ENCODE results near the gene CTNND1. TPM values are rescaled to one million over a fixed set of nuclear protein-coding genes. Genes with fewer than 3 reads are reported as not detected.

CTNND1 gene
- total and polyA plus RNA-seq, 2 of the 4 experiments (the other 2 are of a cell fraction): 88.5 to 229 TPM

GRCh38 chr11:57776577-57777210 is 15.1 kb downstream of the CTNND1 start:
- peaks cover 4% of the 10 kb centered on the region for H3K36me3 ChIP-seq (ENCODE audit: control insufficient read depth, insufficient read depth, low read length)
- dilution Hi-C loops (cut with HindIII; ENCODE audit: low sequenced_read_pairs, unreplicated experiment) (no loop called here), intact Hi-C loops (cut with micrococcal nuclease) (loop anchor here (1.0 to 2.0 kb wide), 2 partner anchors 7 to 14 kb away; no protein-coding TSS in a partner anchor), in situ Hi-C loops (cut with MboI; ENCODE audit: low sequenced_read_pairs) (no loop called here)
- H2BK15ac ChIP-seq (ENCODE audit: low read depth, low read length): no peak overlapping the region
- H3K14ac ChIP-seq (replicated peaks; ENCODE audit: low read depth, low read length): peak overlapping the region; percentile 75; the same call in 1 of the 2 replicates
- TF ChIP-seq MXI1 (IDR thresholded peaks at IDR 0.05; ENCODE audit: borderline replicate concordance, low read depth, low read length) (no peak), BHLHE40 (IDR thresholded peaks at IDR 0.05; ENCODE audit: low read depth, low read length) (no peak), MAFK (IDR thresholded peaks at IDR 0.05; ENCODE audit: low read depth, low read length) (no peak), POLR2A (IDR thresholded peaks at IDR 0.05; ENCODE audit: low read depth, low read length) (no peak), RAD21 (IDR thresholded peaks at IDR 0.05; ENCODE audit: low read length) (no peak), CHD1 (IDR thresholded peaks at IDR 0.05; ENCODE audit: low read depth, low read length) (no peak), SMC3 (IDR thresholded peaks at IDR 0.05; ENCODE audit: low read depth, low read length) (no peak)
- TF ChIP-seq, protein P1, sequence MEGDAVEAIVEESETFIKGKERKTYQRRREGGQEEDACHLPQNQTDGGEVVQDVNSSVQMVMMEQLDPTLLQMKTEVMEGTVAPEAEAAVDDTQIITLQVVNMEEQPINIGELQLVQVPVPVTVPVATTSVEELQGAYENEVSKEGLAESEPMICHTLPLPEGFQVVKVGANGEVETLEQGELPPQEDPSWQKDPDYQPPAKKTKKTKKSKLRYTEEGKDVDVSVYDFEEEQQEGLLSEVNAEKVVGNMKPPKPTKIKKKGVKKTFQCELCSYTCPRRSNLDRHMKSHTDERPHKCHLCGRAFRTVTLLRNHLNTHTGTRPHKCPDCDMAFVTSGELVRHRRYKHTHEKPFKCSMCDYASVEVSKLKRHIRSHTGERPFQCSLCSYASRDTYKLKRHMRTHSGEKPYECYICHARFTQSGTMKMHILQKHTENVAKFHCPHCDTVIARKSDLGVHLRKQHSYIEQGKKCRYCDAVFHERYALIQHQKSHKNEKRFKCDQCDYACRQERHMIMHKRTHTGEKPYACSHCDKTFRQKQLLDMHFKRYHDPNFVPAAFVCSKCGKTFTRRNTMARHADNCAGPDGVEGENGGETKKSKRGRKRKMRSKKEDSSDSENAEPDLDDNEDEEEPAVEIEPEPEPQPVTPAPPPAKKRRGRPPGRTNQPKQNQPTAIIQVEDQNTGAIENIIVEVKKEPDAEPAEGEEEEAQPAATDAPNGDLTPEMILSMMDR (conservative IDR thresholded peaks at IDR 0.05; ENCODE audit: low read depth, low read length): no peak
- TF ChIP-seq, protein P2, sequence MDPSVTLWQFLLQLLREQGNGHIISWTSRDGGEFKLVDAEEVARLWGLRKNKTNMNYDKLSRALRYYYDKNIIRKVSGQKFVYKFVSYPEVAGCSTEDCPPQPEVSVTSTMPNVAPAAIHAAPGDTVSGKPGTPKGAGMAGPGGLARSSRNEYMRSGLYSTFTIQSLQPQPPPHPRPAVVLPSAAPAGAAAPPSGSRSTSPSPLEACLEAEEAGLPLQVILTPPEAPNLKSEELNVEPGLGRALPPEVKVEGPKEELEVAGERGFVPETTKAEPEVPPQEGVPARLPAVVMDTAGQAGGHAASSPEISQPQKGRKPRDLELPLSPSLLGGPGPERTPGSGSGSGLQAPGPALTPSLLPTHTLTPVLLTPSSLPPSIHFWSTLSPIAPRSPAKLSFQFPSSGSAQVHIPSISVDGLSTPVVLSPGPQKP (IDR thresholded peaks at IDR 0.05; ENCODE audit: borderline replicate concordance, low read depth, low read length): no peak
- TF ChIP-seq, protein P3, sequence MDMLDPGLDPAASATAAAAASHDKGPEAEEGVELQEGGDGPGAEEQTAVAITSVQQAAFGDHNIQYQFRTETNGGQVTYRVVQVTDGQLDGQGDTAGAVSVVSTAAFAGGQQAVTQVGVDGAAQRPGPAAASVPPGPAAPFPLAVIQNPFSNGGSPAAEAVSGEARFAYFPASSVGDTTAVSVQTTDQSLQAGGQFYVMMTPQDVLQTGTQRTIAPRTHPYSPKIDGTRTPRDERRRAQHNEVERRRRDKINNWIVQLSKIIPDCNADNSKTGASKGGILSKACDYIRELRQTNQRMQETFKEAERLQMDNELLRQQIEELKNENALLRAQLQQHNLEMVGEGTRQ (IDR thresholded peaks at IDR 0.05; ENCODE audit: low read depth, low read length): no peak
- H3K4me1 ChIP-seq (ENCODE audit: control insufficient read depth, insufficient read depth, low read length): peaks cover 37% of the 10 kb centered on the region
- POLR2A ChIA-PET (ENCODE audit: unreplicated experiment): no interaction called here
- no CpG with 5 or more reads among the region's 2 CpGs for WGBS, 2 experiments (ENCODE audit: extremely low coverage in 2 of 2, insufficient read length in 1 of 2)
- no peak overlapping the region for H4K91ac ChIP-seq (ENCODE audit: insufficient read depth, low read depth, low read length)
- H3K4ac ChIP-seq (ENCODE audit: low read depth, low read length): no peak overlapping the region
- peak overlapping the region; percentile 18; the same call in 1 of the 2 replicates for H3K27ac ChIP-seq (ENCODE audit: insufficient read depth, low read length)
- peaks cover 100% of the 10 kb centered on the region for H4K20me1 ChIP-seq (ENCODE audit: insufficient read depth, low read length)
- DNase-seq (no peak), ATAC-seq (ENCODE audit: low read depth) (no peak)
- no peak overlapping the region for H3K56ac ChIP-seq (ENCODE audit: extremely low read depth, insufficient read depth, low read length)
- H2BK20ac ChIP-seq (ENCODE audit: low read depth, low read length): no peak overlapping the region
- no peak overlapping the region for H2AK9ac ChIP-seq (replicated peaks; ENCODE audit: low read depth, low read length, poor library complexity)
- no peak overlapping the region; the same call in 1 of the 2 replicates for H3K9ac ChIP-seq (ENCODE audit: low read depth, low read length)
- H2AFZ ChIP-seq (replicated peaks; ENCODE audit: low read length, poor library complexity): no peak overlapping the region
- H3K4me2 ChIP-seq (ENCODE audit: low read depth, low read length): peak overlapping the region; percentile 79
- no peak overlapping the region for H3K4me3 ChIP-seq (ENCODE audit: insufficient read depth, low read depth, low read length)
- H3K27me3 ChIP-seq (ENCODE audit: control insufficient read depth, insufficient read depth, low read length): no peaks in the 10 kb centered on the region
- CTCF ChIA-PET: interaction anchor here (0.5 kb wide), 1 partner anchor 748 kb away, joined by 3 read pairs; no protein-coding TSS in a partner anchor
- no TSS peak for BruUV-seq (replicated peaks)
- 0 out of 4 replicates have a peak overlapping the region, but pooled peaks of 1 of the 2 experiments have one; percentile 6 for H4K8ac ChIP-seq (ENCODE audit: low read depth in 2 of 2, low read length in 2 of 2)
- H2BK120ac ChIP-seq (ENCODE audit: low read depth, low read length): no peak overlapping the region
- H3K23ac ChIP-seq (ENCODE audit: low read depth, low read length): no peak overlapping the region
- H3K79me1 ChIP-seq (ENCODE audit: low read depth in 1 of 2, low read length in 2 of 2): peaks cover 12 to 75% of the 10 kb centered on the region in 2 experiments; a peak in 3 of 4 replicates
- H4K5ac ChIP-seq (ENCODE audit: low read depth, low read length): no peak overlapping the region
- H3K9me3 ChIP-seq (ENCODE audit: control insufficient read depth, insufficient read depth, low read length): no peaks in the 10 kb centered on the region
- H2BK5ac ChIP-seq (ENCODE audit: low read depth, low read length, poor library complexity, severe bottlenecking): peak overlapping the region; percentile 23
- no peak overlapping the region for H3K18ac ChIP-seq (ENCODE audit: low read depth, low read length)
- H3K9me1 ChIP-seq (ENCODE audit: insufficient read depth, low read length): peaks cover 22% of the 10 kb centered on the region
- H2AK5ac ChIP-seq (ENCODE audit: low read depth, low read length): no peak overlapping the region

All from IMR-90 (cell line).